SKM-1 (cell line): ENCODE measurements around the gene ZNF526.

Experiments
- DNase-seq: peaks from one replicate; lab custom pipeline; 2025; ENCODE audit not compliant: unreplicated experiment; lab: John Stamatoyannopoulos, UW

ZNF526 gene, protein sequence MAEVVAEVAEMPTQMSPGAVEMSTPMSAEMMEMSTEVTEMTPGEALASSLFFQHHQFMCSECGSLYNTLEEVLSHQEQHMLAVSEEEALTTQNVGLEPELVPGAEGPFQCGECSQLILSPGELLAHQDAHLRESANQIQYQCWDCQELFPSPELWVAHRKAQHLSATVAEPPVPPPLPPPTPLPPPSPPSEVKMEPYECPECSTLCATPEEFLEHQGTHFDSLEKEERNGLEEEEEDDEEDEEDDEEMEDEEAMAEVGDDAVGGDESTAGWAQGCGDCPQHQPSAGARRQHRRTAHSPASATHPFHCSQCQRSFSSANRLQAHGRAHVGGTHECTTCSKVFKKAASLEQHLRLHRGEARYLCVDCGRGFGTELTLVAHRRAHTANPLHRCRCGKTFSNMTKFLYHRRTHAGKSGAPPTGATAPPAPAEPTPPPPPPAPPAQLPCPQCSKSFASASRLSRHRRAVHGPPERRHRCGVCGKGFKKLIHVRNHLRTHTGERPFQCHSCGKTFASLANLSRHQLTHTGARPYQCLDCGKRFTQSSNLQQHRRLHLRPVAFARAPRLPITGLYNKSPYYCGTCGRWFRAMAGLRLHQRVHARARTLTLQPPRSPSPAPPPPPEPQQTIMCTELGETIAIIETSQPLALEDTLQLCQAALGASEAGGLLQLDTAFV

DNA sequence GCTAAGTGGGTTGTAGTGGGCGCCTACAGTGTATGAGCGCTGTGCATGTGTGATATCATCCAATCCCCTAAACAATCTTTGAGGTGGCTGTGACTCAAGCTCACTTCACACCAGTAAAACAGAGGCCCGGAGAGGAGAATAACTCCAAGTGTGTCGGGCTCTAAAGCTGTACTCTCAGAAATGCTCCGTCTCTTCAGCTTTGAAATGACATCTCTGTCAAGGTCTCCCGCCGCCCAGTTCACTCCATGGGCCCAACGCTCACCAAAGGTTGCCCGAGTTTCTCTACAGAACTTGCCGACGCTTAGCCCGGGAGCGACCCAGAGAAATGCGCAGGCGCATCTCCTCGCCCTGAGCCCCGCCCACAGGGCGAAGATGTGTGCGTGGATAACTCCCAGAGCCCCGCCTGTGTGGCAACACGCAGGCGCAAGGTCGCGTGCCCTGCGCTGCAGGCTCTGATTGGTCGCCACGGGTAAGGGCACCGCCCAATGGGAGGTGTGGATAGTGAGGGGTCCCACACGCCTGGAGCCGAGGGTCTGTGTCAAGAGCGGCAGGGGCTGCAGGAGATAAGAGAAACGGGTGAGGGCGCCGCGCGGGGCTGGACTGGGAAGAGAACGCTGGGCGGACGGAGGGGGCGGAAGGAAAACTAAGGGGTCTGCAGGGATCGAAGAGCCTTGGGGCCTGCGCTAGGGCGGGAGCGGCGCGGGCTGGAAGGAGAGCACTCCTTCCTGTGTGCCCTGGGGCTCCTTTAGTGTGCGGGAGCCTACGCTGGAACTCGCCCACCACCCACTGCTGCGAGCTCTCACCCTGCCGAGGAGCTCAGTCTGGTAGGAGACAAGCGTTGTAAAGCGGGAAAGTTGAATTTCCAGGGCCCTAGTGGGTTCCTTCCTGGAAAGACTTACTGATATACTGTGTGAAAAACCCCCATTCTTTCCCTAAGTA lies at the start of gene ZNF526:
TSS of gene ZNF526 (plus strand) at position 501 of the 939 bp plus-strand sequence. CDS start 4,092 bp downstream, outside the sequence.
- peak; percentile 55 for DNase-seq

DNA sequence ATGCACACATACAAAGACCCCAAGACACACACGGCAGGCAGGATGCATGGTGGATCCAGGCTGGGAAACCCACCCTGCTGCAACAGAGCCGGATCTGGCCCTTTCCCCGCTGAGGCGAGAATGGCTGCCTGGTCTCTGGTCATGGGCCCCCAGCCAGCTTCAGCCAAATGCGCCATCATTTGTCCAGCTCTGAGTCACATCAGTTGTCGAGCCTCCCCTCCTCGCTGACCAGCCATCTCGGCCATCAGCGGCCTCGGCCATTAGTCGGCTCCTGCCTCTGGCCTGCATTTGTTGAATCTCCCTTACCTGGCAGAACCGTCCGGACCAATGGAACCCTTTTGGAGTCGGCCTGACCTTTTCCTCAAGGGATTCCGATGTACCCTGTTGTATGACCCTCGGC lies 49.4 kb upstream of the ZNF526 start:
- no peak for DNase-seq

DNA sequence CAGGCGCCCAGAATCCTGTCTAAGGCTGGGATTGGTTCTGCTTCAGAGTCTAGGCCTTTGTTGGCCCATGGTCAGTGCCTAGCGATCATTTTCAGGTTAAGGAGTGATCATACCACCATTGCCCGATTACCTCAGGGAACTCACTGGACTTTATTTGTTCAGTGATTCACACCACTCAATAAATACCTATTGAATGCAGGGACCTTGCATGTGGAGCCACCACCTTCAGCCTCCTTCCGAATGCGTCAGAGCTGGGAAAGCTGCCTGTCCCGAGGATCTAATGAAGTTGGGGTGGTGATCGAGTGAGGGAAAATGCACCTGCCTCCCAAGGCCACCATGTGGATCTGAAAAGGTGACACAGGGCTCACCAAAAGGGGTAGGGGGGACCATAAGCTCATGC lies 47.9 kb upstream of the ZNF526 start:
- DNase-seq: no peak

DNA sequence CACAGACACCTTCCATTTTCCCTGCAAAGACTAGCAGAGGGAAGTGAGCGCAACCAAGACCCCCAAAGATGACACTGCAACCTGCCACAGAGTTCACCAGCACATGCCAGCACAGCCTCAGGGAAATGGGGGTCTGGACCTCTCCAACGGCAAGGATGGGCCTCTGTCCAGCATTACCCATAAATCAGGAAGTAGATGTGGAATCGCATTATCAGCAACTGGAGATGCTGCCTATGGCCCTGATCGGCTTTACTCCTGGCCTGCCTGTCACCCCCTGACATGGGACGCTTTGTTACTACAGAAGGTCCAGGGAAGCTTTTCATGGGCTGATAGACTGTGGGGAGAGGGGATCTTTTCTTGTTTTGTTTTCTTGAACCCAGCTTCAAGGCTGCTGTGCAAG lies 46.4 kb upstream of the ZNF526 start:
- DNase-seq: no peak

DNA sequence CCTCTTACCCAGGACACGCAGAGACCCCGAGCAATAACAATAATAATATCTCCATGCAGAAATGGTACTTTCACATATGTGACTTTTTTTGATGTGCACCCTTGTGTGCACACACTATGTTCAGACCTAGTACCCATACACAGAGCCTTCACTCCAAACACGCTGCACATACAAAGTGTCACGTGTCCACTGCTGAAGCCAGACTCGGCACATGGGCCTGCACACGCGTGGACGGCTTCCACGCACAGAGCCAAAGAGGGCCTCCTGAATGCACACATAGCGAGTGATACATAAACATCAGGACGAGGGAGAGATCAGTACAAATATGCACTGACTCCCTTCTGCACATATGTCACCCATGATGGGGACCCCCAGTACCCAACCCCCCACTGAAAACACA lies 45.9 kb upstream of the ZNF526 start:
- no peak for DNase-seq

DNA sequence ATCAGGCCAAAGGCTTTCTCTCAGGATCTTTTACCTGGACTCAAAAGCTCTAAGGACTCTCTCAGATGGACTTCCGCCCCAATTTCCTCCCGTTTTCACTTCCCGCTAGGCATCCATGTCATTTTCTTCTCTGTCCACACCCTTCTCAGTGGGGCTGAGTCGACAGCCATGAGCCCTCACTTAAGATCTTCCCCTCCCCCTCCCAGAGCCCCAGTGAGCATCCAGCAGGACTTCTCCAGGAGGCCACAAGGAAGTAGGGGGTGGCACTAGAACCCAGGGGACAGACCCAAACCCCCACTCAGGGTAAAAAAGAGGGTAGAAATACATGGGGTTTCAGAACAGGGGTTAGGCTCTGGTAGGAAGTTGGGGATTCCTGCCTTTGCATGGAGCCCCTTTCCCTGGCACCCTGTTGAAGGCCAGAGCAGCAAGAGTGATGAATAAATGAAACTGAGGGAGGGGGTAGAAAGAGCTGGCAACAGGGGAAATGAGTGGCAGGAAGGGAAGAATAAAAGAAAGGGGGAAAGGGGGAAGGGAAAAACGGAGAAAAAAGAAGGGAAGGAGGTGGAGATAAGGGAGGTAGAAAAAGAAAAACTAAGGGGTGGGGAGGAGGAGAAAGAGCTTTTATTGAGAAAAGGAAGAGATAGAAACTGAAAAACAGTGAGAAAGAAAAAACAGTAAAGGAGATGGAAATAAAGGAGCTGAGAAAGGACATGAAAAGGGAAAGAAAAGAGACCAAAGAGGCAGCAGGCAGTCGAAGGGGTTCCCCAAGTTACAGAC lies 45.0 kb upstream of the ZNF526 start:
- no peak for DNase-seq

DNA sequence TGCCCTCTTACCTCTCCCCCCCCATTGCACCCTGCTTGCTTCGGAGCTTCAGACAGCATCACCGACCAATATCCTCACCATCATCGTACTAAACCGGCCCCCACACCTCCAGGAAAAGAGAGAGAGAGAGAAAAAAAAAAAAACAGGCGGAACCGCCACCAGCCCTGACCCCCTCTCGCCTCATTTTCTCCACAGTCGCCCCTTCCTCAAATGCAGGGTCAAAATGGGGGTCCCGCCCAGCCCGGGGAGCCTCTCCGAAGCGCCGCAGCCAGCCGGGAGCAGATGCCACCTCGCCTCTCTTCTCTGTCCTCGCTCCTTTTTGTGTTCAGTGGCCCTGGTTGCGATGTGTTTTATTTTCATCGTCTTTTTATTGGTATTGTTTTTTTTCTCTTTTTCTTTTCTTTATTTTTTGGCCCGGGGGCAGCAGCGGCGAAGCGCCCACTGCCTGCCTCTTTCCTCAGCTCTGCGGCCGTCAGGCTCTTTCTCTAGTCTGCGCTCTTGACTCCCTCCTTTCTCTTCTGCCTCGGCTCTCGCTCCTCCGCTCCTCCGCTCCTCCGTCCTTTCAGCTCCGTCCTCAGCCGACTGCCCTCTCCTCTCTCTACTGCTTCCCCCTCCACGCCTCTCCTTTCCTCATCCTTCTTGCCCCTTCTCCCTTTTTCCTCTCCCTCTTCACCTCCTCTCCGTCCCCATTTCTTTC lies 44.0 kb upstream of the ZNF526 start:
- no peak for DNase-seq

DNA sequence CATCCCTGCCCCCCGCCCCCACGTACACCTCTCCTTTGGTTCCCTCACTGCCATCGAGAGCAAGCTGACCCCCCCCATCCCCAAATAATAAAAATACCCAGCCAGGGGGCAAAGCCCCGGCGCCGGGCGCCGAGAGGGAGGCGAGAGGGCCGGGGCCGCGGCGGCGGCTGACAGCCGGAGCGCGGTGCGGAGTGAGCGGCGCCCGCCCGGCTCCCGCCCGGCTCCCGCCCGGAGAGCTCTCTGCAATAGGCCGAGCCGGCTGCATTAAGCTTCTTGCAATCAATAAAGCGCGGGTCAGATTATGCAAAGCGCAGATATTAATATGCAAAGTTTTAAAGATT lies 43.5 kb upstream of the ZNF526 start:
- DNase-seq: no peak

DNA sequence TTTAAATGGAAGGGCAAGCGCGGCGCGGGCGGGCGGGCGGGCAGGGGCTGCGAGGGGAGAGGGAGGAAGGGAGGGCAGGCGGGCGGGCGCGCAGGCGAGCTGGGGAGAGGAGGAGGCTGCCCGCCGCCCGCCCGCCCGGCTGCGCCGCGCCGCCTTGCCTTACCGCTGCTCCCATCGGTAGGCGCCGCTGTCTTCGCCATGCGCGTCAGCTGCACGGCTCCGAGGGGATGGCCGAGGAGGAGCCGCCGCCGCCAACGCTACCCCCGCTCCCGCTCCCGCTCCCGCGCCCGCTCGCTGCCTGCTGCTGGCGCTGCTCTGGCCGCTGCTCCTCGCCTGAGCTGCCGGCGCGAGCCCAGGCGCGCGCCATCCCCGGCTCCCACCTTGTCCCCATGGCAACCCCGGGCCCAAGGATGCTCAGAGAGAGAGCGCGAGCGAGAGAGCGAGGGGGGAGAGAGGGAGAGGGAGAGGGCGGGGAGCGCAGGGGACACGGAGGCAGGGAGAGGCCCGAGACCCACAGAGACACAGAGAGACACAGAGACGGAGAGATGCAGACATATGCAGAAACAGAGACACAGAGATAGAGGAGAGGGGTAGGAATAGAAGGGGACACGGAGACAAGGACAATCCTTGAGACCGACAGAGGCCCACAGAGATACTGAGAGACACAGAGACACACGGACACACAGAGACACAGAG lies 43.0 kb upstream of the ZNF526 start:
- no peak for DNase-seq

DNA sequence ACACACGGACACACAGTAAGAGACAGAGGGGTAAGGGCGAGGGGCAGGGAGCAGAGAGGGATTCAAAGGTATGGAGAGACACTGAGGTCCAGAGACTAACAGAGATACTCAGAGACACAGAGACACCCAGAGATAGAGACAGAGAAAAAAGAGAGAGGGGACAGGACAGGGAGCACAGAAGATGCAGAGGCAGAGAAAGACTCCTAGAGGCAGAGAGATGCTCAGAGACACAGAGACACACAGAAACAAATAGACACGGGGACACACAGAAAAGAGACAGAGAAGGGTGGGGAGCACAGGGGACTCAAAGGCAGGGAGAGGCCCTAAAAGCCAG lies 42.5 kb upstream of the ZNF526 start:
- no peak for DNase-seq

DNA sequence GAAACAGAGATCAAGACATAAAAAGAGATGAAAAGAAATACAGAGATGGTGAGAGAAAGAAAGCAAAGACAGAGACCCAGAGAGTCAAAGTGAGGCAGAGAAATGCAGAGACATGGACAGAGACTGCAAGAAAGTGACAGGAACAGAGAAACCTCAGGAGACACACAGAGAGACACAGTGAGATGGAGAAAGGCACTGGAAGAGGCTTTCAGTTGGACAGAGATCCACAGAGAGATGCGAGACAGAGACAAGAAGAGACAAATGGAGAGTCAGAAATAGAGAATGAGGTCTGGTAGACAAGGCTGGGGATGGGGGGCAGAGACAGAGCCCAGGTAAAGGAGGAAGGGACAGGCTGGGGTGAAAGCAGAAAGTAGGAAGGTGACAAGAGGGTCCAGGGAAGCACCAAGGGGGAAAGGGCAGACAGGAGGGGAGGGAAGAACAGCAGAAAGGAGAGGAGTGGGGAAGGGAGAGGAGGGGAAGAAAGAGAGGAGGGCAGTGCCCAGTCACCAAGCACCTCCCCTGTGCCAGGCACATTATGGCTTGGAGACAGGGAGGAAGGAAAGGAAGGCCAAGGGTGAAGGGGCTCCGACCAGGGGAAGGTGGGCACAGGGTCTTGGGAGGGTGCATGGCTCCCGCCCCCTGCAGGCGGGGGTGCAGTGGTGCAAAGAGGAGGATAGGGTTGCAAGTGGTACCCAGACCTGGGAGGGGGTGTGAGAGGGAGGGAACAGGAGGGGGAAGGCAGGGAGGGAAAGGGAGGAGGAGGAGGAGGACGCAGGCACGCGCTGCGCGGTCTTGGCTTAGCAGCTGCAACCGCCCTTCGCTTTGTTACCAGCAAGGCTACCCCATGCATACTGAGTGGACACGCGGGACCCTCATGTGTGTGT lies 41.1 kb upstream of the ZNF526 start:
- DNase-seq: no peak

DNA sequence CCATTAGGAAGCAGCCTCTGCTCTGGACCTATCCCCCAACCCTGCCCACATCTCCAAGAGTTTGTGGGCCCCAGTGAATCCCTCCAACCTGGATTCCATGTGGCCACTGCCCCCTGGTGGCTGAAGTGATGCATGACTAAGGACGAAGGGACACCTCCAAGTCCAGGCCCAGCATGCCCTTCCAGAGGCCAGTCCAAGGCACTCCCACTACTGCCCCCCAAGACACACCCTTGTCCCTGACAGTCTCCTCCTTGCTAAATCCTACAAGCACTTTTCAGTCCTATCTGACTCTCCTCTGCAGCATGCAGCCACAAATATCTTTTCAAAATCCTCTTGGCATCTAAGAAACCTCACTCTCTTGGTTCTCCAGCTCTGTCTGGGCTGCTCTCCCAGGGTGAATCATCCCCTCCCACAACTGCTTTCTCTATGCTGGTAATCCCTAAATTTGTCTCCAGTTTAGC lies 35.7 kb upstream of the ZNF526 start:
- DNase-seq: no peak

DNA sequence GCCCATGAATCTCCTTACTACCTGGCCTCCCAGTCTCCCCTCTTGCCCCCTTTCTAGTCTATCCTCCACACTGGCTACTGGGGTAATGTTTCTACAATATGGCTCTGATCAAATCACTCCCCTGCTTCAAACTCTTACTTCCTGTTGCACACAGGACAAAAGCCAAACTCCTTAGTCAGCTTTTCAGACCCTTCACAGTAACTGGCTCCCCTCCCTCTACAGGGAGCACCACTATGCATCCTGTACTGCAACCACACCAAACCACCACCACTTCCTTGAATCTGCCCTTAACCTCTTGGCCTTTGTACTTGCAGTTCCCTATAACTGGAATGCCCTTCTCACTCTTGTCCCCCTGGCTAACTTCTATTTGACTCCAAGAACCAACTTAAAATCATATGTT lies 34.8 kb upstream of the ZNF526 start:
- peak; percentile 31 for DNase-seq

DNA sequence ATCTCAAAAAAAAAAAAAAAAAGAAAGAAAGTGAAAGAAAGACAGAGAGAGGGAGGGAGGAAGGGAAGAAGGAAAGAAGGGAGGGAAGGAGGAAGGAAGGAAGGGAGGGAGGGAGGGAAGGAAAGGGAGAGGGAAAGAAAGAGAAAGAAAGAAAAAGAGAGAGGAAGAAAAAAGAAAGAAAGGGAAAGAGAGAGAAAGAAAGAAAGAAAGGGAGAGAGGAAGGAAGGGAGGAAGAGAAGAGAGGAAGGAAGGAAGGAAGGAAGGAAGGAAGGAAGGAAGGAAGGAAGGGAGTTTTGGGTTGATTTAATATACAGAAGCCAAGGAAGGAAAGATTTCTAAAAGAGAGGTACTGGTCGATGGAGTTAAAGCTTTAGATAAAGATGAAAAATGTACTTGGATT lies 31.4 kb upstream of the ZNF526 start:
- no peak for DNase-seq

DNA sequence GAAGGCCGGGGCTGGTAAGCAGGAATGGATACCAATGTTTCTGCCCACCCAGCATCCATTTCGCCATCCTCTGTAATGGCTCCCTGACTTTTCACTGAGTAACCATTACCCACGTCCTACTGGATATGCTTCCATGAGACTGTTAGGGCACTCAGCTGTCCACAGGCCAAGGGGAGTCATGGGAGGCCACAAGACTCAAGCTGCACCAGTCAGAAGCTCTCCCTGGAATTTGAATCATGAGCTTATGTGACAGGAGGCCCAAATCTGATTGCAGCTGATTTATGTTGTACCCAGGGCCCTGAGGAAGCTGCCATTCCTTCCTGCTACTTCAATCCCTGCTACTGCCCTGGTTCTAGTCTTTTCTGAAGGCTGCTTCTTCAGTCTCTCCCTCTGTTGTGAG lies 31.0 kb upstream of the ZNF526 start:
- DNase-seq: no peak

DNA sequence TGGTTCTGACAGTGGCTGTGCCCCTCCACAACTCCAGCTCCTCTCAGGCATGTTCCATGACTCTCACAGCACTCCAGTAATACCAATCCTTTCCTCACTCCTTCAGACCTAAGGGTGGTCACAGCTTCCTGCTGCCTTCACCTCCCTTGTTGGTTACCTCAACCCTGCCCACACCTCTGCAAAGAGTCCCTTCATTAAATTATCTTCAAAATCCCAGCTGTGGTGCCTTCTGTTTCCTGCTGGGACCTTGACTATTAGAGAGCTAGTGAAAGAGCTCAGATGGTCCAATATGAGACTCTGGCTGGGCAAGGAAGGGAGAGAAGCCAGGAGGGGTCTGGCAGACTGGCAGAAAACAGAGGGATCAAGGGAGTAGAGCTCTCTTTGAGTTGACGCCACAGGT lies 28.8 kb upstream of the ZNF526 start:
- no peak for DNase-seq

DNA sequence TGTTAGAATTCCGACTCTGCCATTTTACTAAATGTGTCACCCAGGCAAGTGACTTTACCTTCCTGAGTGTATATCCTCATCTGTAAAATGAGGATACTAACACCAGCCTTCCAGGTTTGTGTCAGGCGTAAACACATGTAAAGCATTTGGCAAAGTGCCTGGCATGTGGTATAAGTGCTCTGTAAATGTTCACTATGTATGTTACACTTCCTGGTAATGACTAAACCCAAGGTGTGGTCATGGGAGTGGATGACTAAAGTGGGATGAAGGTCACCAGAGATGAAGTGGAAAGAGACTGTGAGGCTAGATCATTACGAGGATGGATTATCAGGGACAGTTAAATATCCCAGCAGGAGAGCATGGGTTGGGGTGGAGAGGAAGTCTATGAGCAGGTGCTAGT lies 28.3 kb upstream of the ZNF526 start:
- DNase-seq: no peak

DNA sequence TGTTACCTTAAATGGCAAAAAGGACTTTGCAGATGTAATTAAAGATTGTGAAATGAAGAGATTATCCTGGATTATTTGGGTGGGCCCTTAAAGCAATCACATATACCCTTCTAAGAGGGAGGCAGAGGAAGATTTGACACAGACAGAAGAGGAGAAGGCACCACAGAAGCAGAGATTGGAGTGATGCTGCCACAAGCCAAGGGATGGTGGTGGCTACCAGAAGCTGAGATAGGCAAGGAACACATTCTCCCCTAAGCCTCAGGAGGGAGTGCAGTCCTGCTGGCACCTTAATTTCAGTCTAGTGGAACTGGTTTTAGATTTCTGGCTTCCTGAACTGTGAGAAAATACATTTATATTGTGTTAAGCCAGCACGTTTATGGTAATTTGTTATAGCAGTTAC lies 26.8 kb upstream of the ZNF526 start:
- DNase-seq: no peak

DNA sequence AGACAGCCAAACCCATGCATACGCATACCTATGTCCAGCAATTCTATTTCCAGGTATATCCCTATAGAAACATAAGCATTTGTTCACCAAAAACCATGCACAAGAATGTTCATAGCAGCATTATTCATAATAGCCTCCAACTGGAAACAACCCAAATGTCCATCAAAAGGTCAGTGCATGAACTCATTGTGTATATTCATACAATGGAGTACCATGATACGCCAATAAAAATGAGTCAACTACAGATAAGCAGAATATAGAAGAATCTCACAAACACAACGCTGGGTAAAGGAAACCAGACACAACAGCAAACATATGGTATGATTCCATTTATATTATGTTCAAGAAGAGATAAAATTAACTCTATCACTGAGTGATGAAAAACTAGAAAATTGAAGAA lies 26.4 kb upstream of the ZNF526 start:
- DNase-seq: no peak
